ENCODE results near the gene CEBPG. TPM values are rescaled to one million over a fixed set of nuclear protein-coding genes. Genes with fewer than 3 reads are reported as not detected.

CEBPG gene
- total RNA-seq, 1 experiment from 2014 or later: 91.3 TPM

- H3K4me3 Mint-ChIP-seq (ENCODE audit: unreplicated experiment): no peak overlapping the region
- no peaks in the 10 kb centered on the region for H3K27me3 Mint-ChIP-seq (ENCODE audit: insufficient read depth, unreplicated experiment)
- ChIA-PET CTCF (no interaction called here), POLR2A (interaction anchor here (0.8 kb wide), 1 partner anchor 40 kb away, joined by 3 read pairs; no protein-coding TSS in a partner anchor)
- H3K36me3 Mint-ChIP-seq (ENCODE audit: insufficient read depth, unreplicated experiment): peaks cover 12% of the 10 kb centered on the region
- TF ChIP-seq CTCF (IDR thresholded peaks at IDR 0.05; ENCODE audit: unreplicated experiment): no peak
- H3K27ac Mint-ChIP-seq (ENCODE audit: low read depth, unreplicated experiment): no peak overlapping the region
- H3K9me3 Mint-ChIP-seq (ENCODE audit: unreplicated experiment): no peaks in the 10 kb centered on the region
- peak; percentile 76 for DNase-seq (ENCODE audit: unreplicated experiment)
- no TSS peak for BruUV-seq (replicated peaks)
- intact Hi-C loops (cut with micrococcal nuclease): loop anchor here (5.0 kb wide), 1 partner anchor 88 kb away; the partner anchor contains the start of gene CEBPA
- peaks cover 17% of the 10 kb centered on the region for H3K4me1 Mint-ChIP-seq (ENCODE audit: insufficient read depth, unreplicated experiment)
Observed at GRCh38 chr19:33390101-33390907, 16.8 kb downstream of the CEBPG start.

- Mint-ChIP-seq H3K36me3 (ENCODE audit: insufficient read depth, unreplicated experiment) (peaks cover 6% of the 10 kb centered on the region), H3K27ac (ENCODE audit: low read depth, unreplicated experiment) (no peak overlapping the region), H3K27me3 (ENCODE audit: insufficient read depth, unreplicated experiment) (no peaks in the 10 kb centered on the region), H3K4me3 (ENCODE audit: unreplicated experiment) (no peak overlapping the region), H3K4me1 (ENCODE audit: insufficient read depth, unreplicated experiment) (peaks cover 17% of the 10 kb centered on the region), H3K9me3 (ENCODE audit: unreplicated experiment) (no peaks in the 10 kb centered on the region)
- no TSS peak for BruUV-seq (replicated peaks)
- no peak for TF ChIP-seq CTCF (IDR thresholded peaks at IDR 0.05; ENCODE audit: unreplicated experiment)
- CTCF ChIA-PET: interaction anchor here (0.9 to 5.8 kb wide), 4 partner anchors 9 to 156 kb away, joined by 3 to 33 read pairs (median 5); no protein-coding TSS in a partner anchor
- intact Hi-C loops (cut with micrococcal nuclease): loop anchor here (5.0 kb wide), 1 partner anchor 89 kb away; the partner anchor contains the start of gene CEBPA
- POLR2A ChIA-PET: interaction anchor here (1.0 to 1.3 kb wide), 3 partner anchors 10 to 14 kb away, joined by 4 read pairs; no protein-coding TSS in a partner anchor
- DNase-seq (ENCODE audit: unreplicated experiment): no peak
Observed at GRCh38 chr19:33390908-33391630, 17.6 kb downstream of the CEBPG start.

- CTCF ChIA-PET: interaction anchor here (0.9 to 5.8 kb wide), 4 partner anchors 10 to 157 kb away, joined by 3 to 33 read pairs (median 5); no protein-coding TSS in a partner anchor
- Mint-ChIP-seq H3K27me3 (ENCODE audit: insufficient read depth, unreplicated experiment) (no peaks in the 10 kb centered on the region), H3K9me3 (ENCODE audit: unreplicated experiment) (no peaks in the 10 kb centered on the region), H3K4me3 (ENCODE audit: unreplicated experiment) (no peak overlapping the region), H3K27ac (ENCODE audit: low read depth, unreplicated experiment) (no peak overlapping the region), H3K4me1 (ENCODE audit: insufficient read depth, unreplicated experiment) (peaks cover 17% of the 10 kb centered on the region), H3K36me3 (ENCODE audit: insufficient read depth, unreplicated experiment) (peaks cover 6% of the 10 kb centered on the region)
- intact Hi-C loops (cut with micrococcal nuclease): loop anchor here (5.0 kb wide), 1 partner anchor 89 kb away; the partner anchor contains the start of gene CEBPA
- no peak for TF ChIP-seq CTCF (IDR thresholded peaks at IDR 0.05; ENCODE audit: unreplicated experiment)
- POLR2A ChIA-PET: interaction anchor here (1.0 to 1.3 kb wide), 4 partner anchors 11 to 18 kb away, joined by 3 to 4 read pairs (median 4); no protein-coding TSS in a partner anchor
- BruUV-seq (replicated peaks): no TSS peak
- peak; percentile 5 for DNase-seq (ENCODE audit: unreplicated experiment)
Observed at GRCh38 chr19:33391631-33392249, 18.2 kb downstream of the CEBPG start.

Data from MCF 10A (cell line).